ENCODE results near the gene TRAF1.

TRAF1 gene

DNA sequence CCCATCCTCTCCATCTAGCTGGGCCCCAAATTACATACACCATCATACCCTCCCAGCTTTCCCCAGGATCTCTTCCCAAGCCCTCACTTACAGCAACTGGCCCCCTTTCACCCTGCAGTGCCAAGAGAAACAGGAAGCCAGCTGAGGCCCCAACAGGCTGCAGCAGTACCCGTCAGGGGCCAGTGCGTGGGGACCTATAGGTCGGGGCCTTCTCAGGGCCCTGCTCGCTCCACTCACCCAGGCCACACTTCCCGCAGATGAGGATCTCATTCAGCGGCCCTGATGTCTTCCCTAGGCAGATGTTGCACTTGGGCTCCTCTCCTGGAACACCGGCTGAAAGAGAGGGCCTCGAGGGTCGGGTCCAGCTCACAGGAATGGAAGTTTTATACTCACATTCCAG is 56.4 kb downstream of the TRAF1 start:
- DNase-seq (ENCODE audit: low read depth, low spot score), result no peak

DNA sequence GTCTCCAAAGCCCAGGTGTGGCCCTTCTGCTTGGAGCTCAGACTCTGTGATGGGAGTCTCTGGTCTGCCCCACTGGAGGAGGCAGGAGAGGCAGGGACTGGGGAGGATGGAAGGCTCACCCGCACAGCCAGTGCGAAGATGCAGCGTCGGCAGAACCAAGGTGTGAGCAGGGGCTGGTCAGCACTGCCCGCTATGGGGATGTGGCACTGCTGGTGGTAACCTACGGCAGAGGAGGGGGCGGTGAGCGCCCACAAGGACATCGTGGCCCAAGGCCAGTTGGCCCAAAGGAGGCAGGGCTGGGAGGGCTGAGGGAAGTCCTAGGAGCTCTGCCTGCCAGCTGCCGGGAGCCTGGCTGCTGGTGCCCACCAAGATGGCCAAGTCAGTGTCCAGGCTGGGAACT is 56.9 kb downstream of the TRAF1 start:
- DNase-seq (ENCODE audit: low read depth, low spot score), result no peak

DNA sequence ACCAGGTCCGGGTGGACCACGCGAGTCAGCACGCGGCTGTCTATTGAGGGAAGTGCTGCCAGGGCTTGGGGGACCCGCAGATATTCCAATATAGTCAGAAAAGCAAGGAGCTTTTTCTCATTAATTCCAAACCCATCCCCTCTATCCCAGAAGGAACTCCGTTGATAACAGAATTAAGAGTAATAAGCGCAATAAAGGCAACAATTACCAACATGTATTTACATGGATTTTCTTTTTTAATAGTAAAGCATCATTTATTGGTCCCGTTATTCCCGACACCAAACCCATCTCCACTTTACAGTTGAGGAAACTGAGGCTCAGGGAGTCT is 57.3 kb downstream of the TRAF1 start:
- no peak for DNase-seq (ENCODE audit: low read depth, low spot score)

DNA sequence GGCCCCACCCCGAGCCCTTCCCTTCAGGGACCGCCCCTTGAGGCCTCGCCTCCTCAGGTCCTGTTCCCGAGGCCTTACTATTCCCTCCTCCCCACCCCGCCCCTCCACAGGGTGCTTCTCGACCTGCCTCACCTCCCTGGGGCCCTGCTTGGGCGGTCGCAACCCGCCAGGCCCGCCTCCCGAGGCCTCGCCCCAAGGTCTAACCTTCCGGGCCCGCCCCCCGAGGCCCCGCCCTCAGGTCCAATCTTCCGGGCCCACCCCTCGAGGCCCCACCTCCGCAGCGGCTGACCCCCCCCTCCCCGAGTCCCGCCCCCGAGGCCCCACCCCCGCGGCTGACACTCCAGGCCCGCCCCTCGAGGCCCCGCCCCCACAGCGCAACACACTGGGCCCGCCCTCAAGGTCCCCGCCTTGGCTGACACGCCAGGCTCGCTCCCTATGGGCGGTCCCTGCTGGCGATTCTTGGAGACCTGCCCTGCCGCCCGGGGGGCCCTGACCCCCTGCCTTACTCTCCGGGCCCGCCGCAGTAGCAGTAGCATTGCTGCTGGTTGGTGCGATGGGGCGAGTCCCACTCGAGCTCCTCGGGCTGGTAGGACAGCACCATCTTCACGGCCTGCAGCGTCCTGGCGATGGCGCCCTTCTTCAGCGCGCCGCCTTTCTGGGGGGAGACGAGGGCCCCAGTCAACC is 57.8 kb downstream of the TRAF1 start:
- peak; percentile 78 for DNase-seq (ENCODE audit: low read depth, low spot score)

DNA sequence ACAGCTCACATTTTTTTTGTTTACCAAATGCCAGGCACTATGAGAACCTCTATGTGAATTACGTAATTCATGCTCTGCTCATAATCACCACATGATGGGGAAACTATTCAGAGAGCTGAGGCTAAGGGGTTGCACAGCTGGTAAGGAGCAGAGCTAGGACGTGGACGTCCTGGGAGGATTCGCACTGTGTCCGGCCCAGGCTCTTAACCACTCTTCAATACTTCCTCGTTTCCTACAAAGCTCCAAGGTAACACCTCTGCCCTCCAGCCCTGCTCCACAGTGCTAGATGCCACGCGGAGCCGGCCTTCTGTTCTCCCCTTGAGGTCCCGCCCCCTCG is 58.3 kb downstream of the TRAF1 start:
- no peak for DNase-seq (ENCODE audit: low read depth, low spot score)

DNA sequence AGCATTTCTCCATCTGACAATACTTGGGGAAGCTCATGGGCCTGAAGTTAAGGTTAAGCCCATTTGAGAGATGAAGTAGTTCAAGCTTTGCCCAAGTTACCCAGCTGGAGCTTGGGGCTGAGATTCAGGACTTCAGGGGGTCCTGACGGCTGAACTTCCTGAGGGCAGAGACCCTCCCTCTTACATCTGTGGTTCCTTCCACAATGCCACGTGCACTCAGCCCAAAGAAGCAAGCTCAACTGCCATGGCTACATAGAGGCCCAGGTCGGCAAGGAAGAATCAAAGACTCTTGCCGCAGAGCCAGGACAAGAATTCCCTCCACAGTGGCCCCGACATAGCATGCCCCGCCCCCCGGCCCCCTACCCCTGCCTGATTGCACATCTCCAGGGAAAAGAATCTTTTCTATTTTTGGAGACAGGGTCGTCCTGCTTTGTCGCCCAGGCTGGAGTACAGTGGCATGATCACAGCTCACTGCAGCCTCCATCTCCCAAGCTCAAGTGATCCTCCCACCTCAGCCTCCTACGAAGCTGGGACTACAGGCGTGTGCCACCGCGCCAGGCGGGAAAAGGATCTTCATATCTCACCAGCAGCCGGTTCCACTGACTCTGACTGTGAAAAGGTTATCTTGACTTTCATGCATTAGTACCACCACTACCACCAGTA is 58.8 kb downstream of the TRAF1 start:
- no peak for DNase-seq (ENCODE audit: low read depth, low spot score)

DNA sequence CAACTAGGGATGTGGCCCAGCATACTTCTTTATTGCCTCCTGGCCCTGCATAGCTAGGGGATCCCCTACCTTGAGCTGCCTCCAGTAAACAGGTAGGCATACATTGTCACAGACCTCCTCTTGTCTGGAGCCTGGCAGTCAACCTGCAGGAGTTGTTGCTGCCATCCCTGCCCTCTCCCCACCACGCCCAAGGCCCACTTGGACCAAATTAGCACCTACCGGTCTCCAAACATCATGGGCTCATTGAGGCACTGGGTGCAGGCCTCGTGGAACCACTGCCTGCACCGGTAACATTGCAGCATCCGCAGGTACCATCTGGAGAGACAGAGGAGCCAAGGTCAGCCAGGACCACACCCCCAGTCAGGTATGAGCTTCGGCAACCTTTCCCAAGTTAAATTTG is 59.9 kb downstream of the TRAF1 start:
- DNase-seq (ENCODE audit: low read depth, low spot score), result no peak

DNA sequence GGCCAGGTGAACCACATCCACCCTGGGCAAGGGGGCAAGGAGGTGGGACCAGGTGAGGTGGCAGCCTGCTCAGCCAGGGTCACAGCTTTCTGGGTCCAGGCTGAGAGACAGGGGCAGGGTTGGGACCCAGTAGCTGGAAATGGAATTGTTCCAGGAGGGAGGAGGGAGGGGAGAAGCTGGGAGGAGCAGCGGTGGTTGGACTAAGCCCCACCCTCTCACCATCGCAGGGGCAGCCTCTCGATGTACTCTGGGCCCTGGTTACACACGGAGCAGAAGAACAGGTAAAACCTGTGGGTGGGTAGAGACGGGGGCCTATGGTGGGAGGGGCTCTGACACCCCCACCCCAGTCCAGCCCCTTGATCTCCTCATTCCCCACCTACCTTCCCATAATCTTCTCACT is 60.8 kb downstream of the TRAF1 start:
- no peak for DNase-seq (ENCODE audit: low read depth, low spot score)

DNA sequence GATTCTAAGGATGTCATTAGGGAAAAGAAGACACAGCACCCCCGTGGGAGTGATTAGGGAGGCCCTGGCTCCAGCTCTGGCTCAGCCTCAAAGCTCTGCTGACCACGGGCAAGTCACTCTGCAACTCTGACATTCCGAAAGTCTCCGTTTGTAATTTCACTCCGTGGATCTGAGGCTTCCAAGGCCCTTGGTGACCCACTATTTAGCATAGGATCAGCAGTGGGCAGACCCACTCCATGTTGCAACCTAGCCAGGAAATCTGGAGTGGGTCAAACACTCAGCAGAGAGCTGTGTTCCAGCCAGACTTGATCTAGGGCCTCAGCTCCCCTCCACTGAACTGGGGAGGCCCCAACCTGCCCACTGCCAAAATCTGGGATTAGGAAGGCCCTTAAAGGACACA is 61.4 kb downstream of the TRAF1 start:
- DNase-seq (ENCODE audit: low read depth, low spot score), result no peak

DNA sequence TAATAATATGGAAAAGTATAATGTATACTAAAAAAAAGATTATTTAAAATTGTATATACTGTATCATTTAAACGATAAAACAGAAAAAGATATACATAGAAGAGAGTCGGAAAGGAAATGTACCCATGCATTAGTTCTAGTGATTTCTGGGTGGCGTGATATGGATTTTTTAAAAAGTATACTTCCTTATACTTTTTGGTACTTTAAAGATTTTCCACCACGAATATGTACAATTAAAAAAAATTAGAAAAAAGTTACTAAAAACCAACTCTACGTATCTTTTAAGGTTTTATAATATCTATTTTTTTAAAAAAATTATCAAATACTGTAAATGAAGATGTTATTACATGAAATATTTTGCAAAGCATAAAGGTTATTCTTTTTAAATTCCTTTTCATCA is 61.9 kb downstream of the TRAF1 start:
- DNase-seq (ENCODE audit: low read depth, low spot score), result no peak

DNA sequence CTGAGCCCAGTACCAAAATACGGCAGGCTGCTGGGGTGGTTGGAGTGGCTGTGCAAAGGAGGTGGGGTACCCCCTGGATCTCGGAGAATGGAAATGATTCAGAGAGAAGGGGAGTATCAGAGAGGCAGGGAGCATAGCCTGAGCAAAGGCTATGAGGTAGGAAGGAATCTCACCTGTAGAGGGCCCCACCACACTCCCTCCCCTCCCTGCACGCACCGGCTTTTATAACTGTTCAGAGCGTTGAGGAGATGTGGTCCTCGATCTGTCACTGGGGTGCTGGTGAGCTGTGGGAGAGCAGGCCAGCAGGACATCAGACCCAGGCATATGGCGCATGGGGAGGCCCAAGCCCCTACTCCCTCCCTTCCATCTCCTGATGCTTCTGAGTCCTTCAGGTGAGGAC is 62.8 kb downstream of the TRAF1 start:
- no peak for DNase-seq (ENCODE audit: low read depth, low spot score)

DNA sequence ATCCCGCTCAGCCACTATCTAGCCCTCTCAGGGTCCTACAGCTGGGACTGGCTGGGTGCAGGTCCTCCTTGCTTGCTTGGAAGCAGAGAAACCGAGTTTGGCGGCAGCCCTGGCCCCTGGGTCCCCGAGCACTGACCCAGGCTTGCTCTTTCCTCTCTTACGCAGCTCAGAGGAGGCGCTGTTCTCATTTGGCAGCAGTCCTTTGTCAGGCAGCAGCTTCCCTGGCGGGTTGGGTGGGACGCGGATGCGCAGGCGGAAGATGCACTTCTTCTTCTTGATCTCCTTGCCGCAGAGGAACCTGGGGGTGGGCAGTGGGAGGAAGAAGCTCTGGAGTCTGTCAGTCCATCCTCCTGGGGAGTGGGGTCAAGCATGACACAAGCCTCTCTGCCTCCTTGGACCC is 64.1 kb downstream of the TRAF1 start:
- DNase-seq (ENCODE audit: low read depth, low spot score), result no peak

DNA sequence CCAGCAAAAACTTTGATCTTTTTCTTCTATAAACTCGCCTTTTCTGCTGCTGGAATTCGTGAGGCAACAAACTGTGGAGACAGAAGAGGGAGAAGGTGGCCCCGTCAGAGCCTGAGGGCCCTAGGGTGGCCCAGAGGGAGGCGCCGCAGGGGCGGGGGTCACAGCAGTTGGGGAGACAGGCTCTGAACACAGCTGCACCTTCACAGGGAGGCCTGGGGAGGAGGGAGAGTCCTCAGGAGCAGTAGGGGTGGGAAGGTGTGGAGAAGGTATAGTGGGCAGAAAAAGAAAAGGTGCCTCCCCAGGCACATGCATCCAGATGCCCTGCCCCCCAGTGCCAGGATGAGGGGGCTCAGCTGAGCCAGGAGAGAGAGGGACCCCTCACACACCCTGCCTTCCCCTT is 64.7 kb downstream of the TRAF1 start:
- DNase-seq (ENCODE audit: low read depth, low spot score), result no peak

DNA sequence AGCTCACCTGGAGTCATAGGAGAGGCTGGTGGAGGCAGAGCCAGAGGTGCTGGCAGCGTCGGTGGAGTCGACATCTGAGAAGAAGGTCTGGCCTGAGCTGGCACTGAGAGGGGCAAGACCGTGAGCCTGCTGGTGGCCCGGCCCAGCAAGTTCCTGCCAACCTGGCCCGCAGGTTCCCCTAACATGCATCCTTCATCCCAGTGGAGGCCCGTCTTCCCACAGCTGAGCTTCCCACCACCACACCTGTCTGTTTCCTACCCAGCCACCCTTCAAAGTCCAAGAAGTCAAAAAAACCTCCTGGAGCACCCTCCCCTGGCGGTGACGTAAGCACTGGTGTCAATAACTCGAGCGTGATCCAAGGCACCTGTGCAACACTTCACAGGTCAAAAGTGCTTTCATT is 66.5 kb downstream of the TRAF1 start:
- DNase-seq (ENCODE audit: low read depth, low spot score), result no peak

DNA sequence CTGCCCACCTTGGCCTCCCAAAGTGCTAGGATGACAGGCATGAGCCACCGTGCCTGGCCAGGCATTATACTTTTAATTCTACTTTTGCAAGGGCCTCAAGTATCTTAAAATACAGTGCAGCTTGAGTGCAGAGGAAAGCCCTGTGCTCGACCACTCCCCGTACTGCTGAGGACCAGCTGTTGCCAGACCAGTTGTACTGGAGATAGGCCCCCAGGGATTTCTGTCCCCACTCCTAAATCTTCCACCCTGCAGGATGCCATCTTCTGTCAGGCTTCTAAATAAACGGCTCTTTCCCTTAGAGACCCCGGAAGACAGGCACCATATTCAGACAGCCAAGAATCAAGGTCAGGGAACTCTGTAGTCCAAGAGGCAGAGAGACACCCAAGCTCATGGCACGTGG is 67.2 kb downstream of the TRAF1 start:
- no peak for DNase-seq (ENCODE audit: low read depth, low spot score)

DNA sequence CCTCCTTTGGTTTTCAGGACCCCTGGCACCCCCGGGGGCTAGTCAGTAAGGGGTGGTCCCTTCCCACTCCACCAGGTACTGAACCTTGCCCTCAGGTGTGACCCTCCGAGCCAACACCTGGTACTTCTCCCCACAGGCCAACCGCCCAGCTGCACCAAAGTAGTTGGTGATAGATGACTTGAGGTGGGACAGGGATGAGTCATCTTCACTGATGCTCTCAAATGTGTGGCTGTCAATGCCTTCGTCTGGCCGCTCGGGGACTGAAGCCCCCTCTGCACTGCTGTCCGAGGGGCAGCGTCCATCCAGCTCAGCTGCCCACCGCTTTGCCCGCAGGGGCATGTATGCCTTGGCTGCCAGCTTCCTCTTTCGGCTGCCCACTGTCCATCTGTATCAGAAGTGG is 68.7 kb downstream of the TRAF1 start:
- DNase-seq (ENCODE audit: low read depth, low spot score), result no peak

DNA sequence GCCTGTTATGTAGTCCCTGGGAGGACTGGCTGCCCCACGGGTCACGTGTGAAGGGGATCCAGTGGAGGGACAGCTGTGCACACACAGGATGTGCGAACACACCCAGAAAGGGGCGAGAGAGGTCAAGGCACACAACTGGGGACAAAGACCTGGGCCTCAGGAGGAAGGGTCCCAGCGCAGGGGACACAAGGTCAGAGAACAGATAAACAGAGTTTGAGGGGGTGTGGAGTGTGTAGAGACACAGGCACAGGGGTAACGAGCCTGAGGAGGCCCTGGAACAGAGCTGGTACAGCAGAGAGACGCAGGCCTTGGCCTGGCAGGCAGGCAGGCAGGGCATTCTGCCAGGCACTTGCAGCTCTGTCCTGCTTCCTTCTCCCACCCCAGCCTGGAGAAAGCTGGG is 69.1 kb downstream of the TRAF1 start:
- no peak for DNase-seq (ENCODE audit: low read depth, low spot score)

DNA sequence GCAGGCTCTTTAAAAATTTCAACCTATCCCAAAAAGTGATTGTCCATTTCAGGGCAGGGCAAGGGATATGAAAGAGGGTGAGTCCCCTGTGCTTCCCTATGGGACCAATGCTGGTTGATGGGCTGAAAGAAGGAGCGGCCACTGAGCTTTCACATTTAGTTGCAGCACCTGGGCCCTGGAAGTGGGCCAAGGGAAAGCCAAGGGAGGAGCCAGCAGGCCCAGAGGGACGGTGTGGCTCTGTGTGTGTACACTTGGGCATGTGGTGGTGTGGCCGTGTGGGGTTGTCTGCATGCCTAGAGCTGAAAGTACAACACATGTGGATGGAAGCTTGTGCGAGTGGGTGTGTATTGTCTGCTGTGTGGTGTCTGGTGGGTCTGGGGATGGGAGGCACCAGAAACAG is 69.9 kb downstream of the TRAF1 start:
- no peak for DNase-seq (ENCODE audit: low read depth, low spot score)

DNA sequence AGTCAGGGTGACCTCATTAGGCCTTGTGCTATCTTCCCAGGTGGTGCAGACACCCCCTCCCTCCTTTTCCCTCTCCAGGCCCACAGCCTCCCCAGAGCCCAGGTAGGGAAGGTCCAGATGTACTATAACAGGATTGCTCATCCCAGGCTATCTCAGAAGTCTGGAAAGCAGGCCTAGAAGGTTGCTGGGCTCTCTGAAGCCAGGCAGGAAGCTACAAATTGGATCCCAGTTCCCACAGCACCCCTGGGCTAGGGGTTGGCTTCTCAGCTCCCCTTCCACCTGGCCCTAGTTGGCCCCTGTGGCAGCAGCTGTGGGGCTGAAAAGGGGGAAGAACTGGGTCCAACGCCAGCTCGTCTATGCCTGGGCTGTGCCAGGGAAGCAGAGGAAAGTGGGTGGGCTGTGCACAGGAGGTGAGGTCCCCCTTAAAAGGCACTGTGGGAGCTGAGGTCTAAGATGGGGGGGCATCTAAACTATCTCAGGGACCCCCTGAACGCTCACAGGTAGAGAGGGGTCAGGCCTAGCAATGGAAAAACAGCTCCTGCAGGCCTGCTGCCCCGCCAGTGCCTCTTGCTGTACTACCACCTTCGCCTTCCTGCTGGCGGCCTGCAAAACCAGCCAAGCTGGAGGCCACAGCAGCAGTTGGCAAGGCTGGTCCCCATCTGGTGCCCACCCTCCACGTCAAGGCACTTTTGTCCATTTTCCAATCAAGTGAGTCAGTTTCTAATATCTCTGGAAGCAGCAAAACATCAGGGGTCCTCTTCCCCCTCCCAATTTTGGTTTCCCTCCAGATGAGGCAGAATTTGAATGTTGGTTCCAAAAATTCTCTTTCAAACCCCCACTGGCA is 70.5 kb downstream of the TRAF1 start:
- no peak for DNase-seq (ENCODE audit: low read depth, low spot score)

DNA sequence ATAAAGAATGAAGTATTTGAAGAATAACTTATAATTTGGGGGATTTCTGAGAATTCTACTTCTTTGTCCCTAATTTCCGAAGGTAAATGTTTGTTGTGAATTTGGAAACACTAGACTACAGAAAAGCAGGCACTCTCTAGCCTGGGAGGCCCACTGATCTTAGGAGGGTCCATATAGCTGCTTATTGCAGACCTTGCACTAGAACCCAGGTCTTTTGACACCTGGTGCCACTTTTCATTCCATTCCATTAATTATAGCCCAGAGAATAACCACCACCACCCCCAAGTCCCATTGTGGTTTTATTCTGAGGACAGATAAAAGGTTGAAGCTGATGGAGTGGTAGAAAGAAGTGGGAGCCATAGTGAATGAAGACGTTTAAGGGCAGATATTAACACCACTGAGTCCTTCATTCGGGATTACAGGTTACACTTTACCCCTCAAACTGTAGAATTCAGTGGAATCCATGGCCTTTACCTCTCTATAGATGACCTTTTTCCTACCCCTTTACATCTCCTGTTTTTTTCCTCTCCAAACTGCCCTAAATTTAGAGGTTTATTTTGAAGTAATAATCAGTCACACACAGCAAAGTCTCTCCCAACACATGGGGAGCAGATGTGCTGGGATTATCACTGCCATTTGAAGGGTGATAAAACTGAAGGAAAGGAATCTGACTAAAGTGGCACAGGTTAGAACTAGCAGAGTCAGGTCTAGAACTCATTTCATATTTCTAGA is 71.8 kb downstream of the TRAF1 start:
- no peak for DNase-seq (ENCODE audit: low read depth, low spot score)

DNA sequence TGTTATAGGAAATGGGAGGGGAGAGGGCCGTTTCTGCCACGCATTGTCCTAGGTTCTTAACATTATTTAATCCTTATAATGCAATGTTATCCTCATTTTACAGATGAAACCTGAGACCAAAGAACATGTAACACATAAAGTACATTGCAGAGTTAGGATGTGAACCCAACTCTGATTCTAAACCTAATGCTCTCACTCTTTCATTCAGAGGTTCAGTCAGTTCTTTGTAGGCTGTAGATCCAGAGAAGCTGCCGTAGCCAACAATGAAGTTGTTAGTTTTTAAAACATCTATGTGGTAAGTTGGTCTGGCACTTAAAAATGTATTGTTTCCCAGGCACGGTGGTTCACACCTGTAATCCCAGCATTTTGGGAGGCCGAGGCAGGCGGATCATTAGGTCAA is 73.4 kb downstream of the TRAF1 start:
- no peak for DNase-seq (ENCODE audit: low read depth, low spot score)

All from smooth muscle cell of the brain vasculature (primary cell).